Kidney (tissue), 14 donors: ENCODE data around the gene PAQR8. TPM values are rescaled to one million over a fixed set of nuclear protein-coding genes. Genes with fewer than 3 reads are reported as not detected.

Experiments
- DNase-seq, 5 donors: peaks; one replicate each; pipeline ENCODE4 v3.0.0-alpha.2; 2013 to 2020
- FAIRE-seq: peaks from 2 replicates; lab custom pipeline; 2012; peaks lifted over from hg19 to GRCh38; lab: Jason Lieb, UNC
- H3K27ac ChIP-seq, 2 donors: one replicate each; pipeline ENCODE4 v1.7.0; 2013; ENCODE audit warnings: low read depth in 2 of 2, low read length in 2 of 2, inconsistent platforms in 1 of 2
- H3K27me3 ChIP-seq: one replicate; pipeline ENCODE4 v1.7.1; 2013; ENCODE audit warnings: low read length, inconsistent platforms; ENCODE audit not compliant: control insufficient read depth, insufficient read depth
- H3K36me3 ChIP-seq, 3 donors: one replicate each; pipeline versions ENCODE4 v1.7.0 to v1.7.1; 2013; ENCODE audit warnings: low read length in 3 of 3, control low read depth in 1 of 3, inconsistent platforms in 1 of 3; ENCODE audit not compliant: insufficient read depth in 3 of 3, control insufficient read depth in 2 of 3
- H3K4me1 ChIP-seq, 3 donors: one replicate each; pipeline versions ENCODE4 v1.7.0 to v1.7.1; 2013; ENCODE audit warnings: low read length in 3 of 3, inconsistent platforms in 1 of 3, low read depth in 1 of 3; ENCODE audit not compliant: control insufficient read depth in 2 of 3, insufficient read depth in 2 of 3
- H3K4me3 ChIP-seq, 3 donors: one replicate each; pipeline versions ENCODE4 v1.7.0 to v1.8.1; 2013; ENCODE audit warnings: low read length in 3 of 3, control low read depth in 1 of 3, inconsistent platforms in 1 of 3
- H3K9ac ChIP-seq, 3 donors: one replicate each; pipeline versions ENCODE4 v1.7.0 to v1.7.1; 2013; ENCODE audit warnings: low read length in 3 of 3, control low read depth in 1 of 3, inconsistent platforms in 1 of 3
- H3K9me3 ChIP-seq, 3 donors: one replicate each; pipeline versions ENCODE4 v1.7.0 to v1.7.1; 2013; ENCODE audit warnings: low read length in 3 of 3, control low read depth in 1 of 3, inconsistent platforms in 1 of 3; ENCODE audit not compliant: control insufficient read depth in 2 of 3, insufficient read depth in 1 of 3
- CTCF ChIP-seq: IDR thresholded peaks from 3 replicates; pipeline ENCODE4 v1.5.1; 2012; ENCODE audit warnings: mild to moderate bottlenecking, moderate library complexity, borderline replicate concordance; ENCODE audit not compliant: insufficient read depth; ENCODE audit errors: extremely low read depth
- intact Hi-C: fragments of 100-400 bp; cut with DNase I; formaldehyde crosslinking; loops from one replicate; pipeline ENCODE4 v1.11.1; 2022
- polyA plus RNA-seq: library from polyadenylated mRNA; stranded (reverse); fragments of 350-450 nt; fragmentation: Illumina TruSeq; extraction: RNeasy Lipid Tissue Mini Kit (QIAGEN cat#74804); gene quantifications from one replicate; pipeline ENCODE4 v1.2.3, GENCODE V29; 2014; ENCODE audit warnings: low read depth, low replicate concordance; ENCODE audit not compliant: insufficient read depth
- total RNA-seq: library from RNA; stranded (reverse); fragmentation: NEBNext Ultra II Directional; extraction: Animal tissue kit (Norgen Biotek cat#: 25700); gene quantifications from one replicate; pipeline ENCODE4 v1.2.1, GENCODE V29; 2021
- donor health status: control.
- donor health status: control.
- donor health status: control.
- donor health status: control.
- donor health status: control.
- donor health status: DM: yes; HTN: yes; CAD: no.
- donor health status: Normal renal cell carcinoma (clear cell type).

PAQR8 gene
- total and polyA plus RNA-seq, 2 donors from 2014 or later, result 5.9 to 7.5 TPM

GRCh38 chr6:52328729-52329128, 33.2 kb upstream of the PAQR8 start:
- FAIRE-seq, result no peak
- Histone ChIP-seq H3K4me3 (no peak overlapping the region), H3K9ac (no peak overlapping the region), H3K36me3 (no peaks in the 10 kb centered on the region), H3K9me3 (no peaks in the 10 kb centered on the region), H3K4me1 (peaks cover 0 to 6% (median 0%) of the 10 kb centered on the region in 3 donors), H3K27me3 (no peaks in the 10 kb centered on the region), H3K27ac (no peak overlapping the region)
- intact Hi-C loops, result no loop called here
- DNase-seq, result peak in 1 of 5 donors; percentile 18
- TF ChIP-seq CTCF, result no peak

GRCh38 chr6:52330470-52330869, 31.5 kb upstream of the PAQR8 start:
- no peak overlapping the region for H3K27ac ChIP-seq
- no peak overlapping the region for H3K4me3 ChIP-seq
- intact Hi-C loops, result no loop called here
- DNase-seq (no peak), FAIRE-seq (no peak)
- no peak overlapping the region for H3K9ac ChIP-seq
- no peak for TF ChIP-seq CTCF
- no peaks in the 10 kb centered on the region for H3K36me3 ChIP-seq
- H3K27me3 ChIP-seq, result no peaks in the 10 kb centered on the region
- H3K4me1 ChIP-seq, result peaks cover 0 to 6% (median 0%) of the 10 kb centered on the region in 3 donors
- no peaks in the 10 kb centered on the region for H3K9me3 ChIP-seq

DNA sequence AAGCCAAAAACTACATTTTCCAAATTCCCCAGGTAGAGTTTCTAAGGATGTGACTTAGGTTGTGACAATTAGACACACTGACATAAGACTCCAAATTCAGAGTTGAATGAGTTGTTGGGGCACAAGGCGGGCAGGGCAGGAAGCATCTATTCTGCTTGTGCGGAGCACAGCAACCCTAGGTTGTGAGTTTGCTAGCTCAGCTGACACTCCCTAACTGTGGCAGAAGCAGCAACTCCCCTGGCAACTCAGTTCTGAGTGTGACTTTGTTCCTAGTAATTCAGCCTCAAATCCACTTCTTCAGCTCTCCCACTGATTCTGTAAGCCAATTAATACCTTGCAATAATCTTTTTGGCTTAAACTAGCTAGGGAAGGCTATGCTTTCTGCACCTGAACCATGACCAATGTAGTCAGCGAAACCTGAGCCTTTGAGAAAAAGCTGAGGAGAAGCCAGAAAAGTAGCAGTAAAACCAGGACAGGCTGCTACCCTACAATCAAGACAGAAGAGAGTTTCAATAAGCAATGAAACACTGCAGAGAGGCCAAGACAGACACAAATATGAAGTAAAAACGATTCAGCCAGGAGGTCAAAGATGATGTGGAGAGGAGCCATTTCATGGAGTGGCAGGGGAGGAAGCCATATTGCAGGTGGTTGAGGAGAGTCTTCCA, 30.0 kb upstream of the PAQR8 start:
- no peaks in the 10 kb centered on the region for H3K9me3 ChIP-seq
- H3K36me3 ChIP-seq, result no peaks in the 10 kb centered on the region
- peaks cover 0 to 2% (median 0%) of the 10 kb centered on the region in 3 donors for H3K4me1 ChIP-seq
- H3K27ac ChIP-seq, result no peak overlapping the region
- intact Hi-C loops, result no loop called here
- no peak overlapping the region for H3K9ac ChIP-seq
- no peak for TF ChIP-seq CTCF
- no peak overlapping the region for H3K4me3 ChIP-seq
- H3K27me3 ChIP-seq, result no peaks in the 10 kb centered on the region
- DNase-seq, result peak in 3 of 5 donors; percentile 11 to 63 (median 55)
- FAIRE-seq, result no peak
